Ramos (cell line): ENCODE measurements around the gene ATP6V1G2.
"Not testable (repeated sequence)": the region's sequence is repeated elsewhere in the genome, so short reads cannot be mapped to it uniquely, and the experiment has no call there.

Experiments
- in situ Hi-C: fragments of 300-500 bp; cut with MboI; formaldehyde crosslinking; loops from one replicate; pipeline ENCODE4 v1.14.3; 2022; ENCODE audit warnings: low sequenced_read_pairs; ENCODE audit not compliant: unreplicated experiment

The ATP6V1G2 gene

GRCh38 chr6:31531771-31532643 is 14.4 kb downstream of the ATP6V1G2 start:
- in situ Hi-C loops: no loop called here

GRCh38 chr6:31531162-31531561 is 15.2 kb downstream of the ATP6V1G2 start:
- in situ Hi-C loops: no loop called here

GRCh38 chr6:31530659-31531058 is 15.7 kb downstream of the ATP6V1G2 start:
- in situ Hi-C loops: no loop called here

- in situ Hi-C loops: no loop called here
These were observed 16.9 kb downstream of the ATP6V1G2 start for GRCh38 chr6:31529329-31530150.

GRCh38 chr6:31528821-31529328 is 17.5 kb downstream of the ATP6V1G2 start, which contains the start of gene MCCD1:
MCCD1 (plus strand) TSS chr6:31528962; CDS start chr6:31529015, 53 bp downstream.
- in situ Hi-C loops: no loop called here

- in situ Hi-C loops: no loop called here
These were observed 18.1 kb downstream of the ATP6V1G2 start for GRCh38 chr6:31528307-31528777.

- in situ Hi-C loops: no loop called here
These were observed 20.3 kb downstream of the ATP6V1G2 start for GRCh38 chr6:31525932-31526591.

GRCh38 chr6:31525553-31525931 is 20.9 kb downstream of the ATP6V1G2 start:
- in situ Hi-C loops: no loop called here

GRCh38 chr6:31521835-31522234 is 24.6 kb downstream of the ATP6V1G2 start:
- in situ Hi-C loops: no loop called here

GRCh38 chr6:31513456-31514165 is 32.8 kb downstream of the ATP6V1G2 start:
- in situ Hi-C loops: no loop called here

GRCh38 chr6:31510007-31510406 is 36.4 kb downstream of the ATP6V1G2 start:
- in situ Hi-C loops: no loop called here

GRCh38 chr6:31509036-31509435 is 37.4 kb downstream of the ATP6V1G2 start:
- in situ Hi-C loops: not testable (repeated sequence)

- in situ Hi-C loops: no loop called here
These were observed 43.8 kb downstream of the ATP6V1G2 start for GRCh38 chr6:31502586-31502985.

GRCh38 chr6:31499648-31500047 is 46.8 kb downstream of the ATP6V1G2 start:
- in situ Hi-C loops: not testable (repeated sequence)

- in situ Hi-C loops: no loop called here
These were observed 47.7 kb downstream of the ATP6V1G2 start for GRCh38 chr6:31498748-31499147.

GRCh38 chr6:31497531-31498476 is 48.6 kb downstream of the ATP6V1G2 start, which contains the start of gene MICB:
MICB (plus strand) TSS chr6:31498145; CDS start chr6:31498194, 49 bp downstream.
- in situ Hi-C loops: no loop called here

- in situ Hi-C loops: not testable (repeated sequence)
These were observed 49.6 kb downstream of the ATP6V1G2 start for GRCh38 chr6:31496826-31497225.

GRCh38 chr6:31495580-31495979 is 50.8 kb downstream of the ATP6V1G2 start:
- in situ Hi-C loops: no loop called here
